ENCODE data around the gene PTPRG. TPM values are rescaled to one million over a fixed set of nuclear protein-coding genes. Genes with fewer than 3 reads are reported as not detected.

The PTPRG gene
- total and polyA plus RNA-seq, 4 donors, result 3.6 to 35.6 (median 8.1) TPM

DNA sequence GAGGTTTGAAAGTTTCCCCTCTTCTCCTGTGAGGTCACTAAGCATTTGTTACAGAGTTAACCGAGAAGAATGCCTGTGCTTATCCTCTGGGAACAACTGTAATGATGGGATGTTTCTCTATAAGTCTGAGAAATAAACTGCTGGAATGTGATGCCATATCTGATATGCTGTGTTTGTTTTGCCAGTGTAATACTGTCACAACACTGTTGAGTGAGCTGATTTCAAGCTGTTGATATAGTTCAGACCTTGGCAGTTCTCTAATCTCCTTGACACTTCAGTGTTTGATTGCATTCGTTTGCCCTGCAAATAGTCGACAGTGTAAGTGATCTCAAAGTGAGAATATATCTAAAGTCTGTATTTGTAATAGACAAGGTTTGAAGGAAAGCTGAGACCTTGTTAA lies 73.3 kb downstream of the PTPRG start:
- no peaks in the 10 kb centered on the region for H3K36me3 ChIP-seq (ENCODE audit: control insufficient read depth in 4 of 4, insufficient read depth in 3 of 4, low read depth in 1 of 4, low read length in 3 of 4)
- no peaks in the 10 kb centered on the region for H3K9me3 ChIP-seq (ENCODE audit: control insufficient read depth in 4 of 4, low read length in 3 of 4)
- H3K27me3 ChIP-seq (ENCODE audit: control insufficient read depth in 4 of 4, insufficient read depth in 4 of 4, low read length in 3 of 4), result no peaks in the 10 kb centered on the region
- 15% methylated on average over 3 of the region's 3 CpGs for WGBS
- H3K9ac ChIP-seq (ENCODE audit: low read depth in 1 of 2, low read length in 2 of 2), result no peak overlapping the region
- DNase-seq (ENCODE audit: low spot score), result no peak
- TF ChIP-seq GABPA (IDR thresholded peaks at IDR 0.05 in 1 of 2, conservative IDR thresholded peaks at IDR 0.05 in 1 of 2) (no peak), RXRA (IDR thresholded peaks at IDR 0.05) (peak in 1 of 2 donors; percentile 48), JUND (IDR thresholded peaks at IDR 0.05) (peak in 1 of 2 donors; percentile 49), HNF4A (conservative IDR thresholded peaks at IDR 0.05) (peak; percentile 45 to 49), RAD21 (IDR thresholded peaks at IDR 0.05) (peak in 1 of 2 donors; percentile 22), FOXA2 (IDR thresholded peaks at IDR 0.05) (peak; percentile 77)
- TF ChIP-seq, protein P1, sequence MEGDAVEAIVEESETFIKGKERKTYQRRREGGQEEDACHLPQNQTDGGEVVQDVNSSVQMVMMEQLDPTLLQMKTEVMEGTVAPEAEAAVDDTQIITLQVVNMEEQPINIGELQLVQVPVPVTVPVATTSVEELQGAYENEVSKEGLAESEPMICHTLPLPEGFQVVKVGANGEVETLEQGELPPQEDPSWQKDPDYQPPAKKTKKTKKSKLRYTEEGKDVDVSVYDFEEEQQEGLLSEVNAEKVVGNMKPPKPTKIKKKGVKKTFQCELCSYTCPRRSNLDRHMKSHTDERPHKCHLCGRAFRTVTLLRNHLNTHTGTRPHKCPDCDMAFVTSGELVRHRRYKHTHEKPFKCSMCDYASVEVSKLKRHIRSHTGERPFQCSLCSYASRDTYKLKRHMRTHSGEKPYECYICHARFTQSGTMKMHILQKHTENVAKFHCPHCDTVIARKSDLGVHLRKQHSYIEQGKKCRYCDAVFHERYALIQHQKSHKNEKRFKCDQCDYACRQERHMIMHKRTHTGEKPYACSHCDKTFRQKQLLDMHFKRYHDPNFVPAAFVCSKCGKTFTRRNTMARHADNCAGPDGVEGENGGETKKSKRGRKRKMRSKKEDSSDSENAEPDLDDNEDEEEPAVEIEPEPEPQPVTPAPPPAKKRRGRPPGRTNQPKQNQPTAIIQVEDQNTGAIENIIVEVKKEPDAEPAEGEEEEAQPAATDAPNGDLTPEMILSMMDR (IDR thresholded peaks at IDR 0.05; ENCODE audit: low read depth, low read length, missing input control), result no peak
- H3K4me3 ChIP-seq (ENCODE audit: low read depth in 1 of 3, low read length in 3 of 3), result no peak overlapping the region
- peaks cover 7 to 28% (median 19%) of the 10 kb centered on the region in 4 donors for H3K4me1 ChIP-seq (ENCODE audit: control insufficient read depth in 4 of 4, insufficient read depth in 4 of 4, low read length in 3 of 4)
- H3K27ac ChIP-seq (ENCODE audit: low read depth in 1 of 2, low read length in 2 of 2), result no peak overlapping the region

DNA sequence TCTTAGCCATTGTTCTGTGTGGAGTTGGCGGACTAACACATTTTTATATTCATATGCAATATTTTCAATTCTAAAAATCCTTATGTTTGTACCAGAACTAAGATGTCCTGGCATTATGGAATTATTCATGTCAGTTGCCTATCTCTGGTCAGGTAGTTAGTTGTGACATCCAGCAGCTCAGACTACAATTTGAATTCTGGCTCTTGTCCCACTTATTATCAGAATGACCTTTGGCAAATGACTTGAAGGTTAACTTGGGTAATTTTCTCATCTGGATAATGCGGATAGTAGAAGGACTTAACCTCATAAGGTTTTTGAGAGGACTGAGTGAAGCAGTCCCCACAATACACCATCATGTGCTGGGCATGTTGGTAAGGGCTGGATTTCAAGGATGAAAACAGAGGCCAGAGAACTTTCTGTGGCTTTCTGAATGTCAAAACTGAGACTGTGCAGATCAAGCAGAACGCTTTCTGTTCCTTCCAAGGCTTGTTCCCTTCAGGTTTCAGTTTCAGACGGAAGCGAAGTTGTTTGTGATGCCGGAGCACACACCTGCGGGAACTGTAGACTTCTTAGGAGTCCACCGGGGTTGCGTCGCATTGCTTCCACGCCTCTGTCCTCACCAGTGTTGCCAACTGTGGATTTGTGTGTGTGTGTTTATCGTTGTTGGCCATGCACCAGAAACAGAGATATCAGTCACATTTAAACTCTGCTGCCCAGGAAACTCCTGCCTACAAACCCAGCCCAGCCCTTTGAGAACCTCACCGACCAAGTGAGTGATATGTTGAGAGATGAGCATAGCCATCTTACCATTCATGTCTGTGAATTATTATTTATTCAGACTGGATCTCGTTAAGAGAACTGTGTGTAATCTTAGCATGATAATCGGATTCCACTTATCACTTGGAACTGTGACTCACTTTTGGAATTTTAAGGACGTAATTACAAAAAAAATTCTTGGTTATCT lies 76.0 kb downstream of the PTPRG start:
- 20% methylated on average over 16 of the region's 16 CpGs for WGBS
- Histone ChIP-seq H3K9ac (ENCODE audit: low read depth in 1 of 2, low read length in 2 of 2) (no peak overlapping the region), H3K4me3 (ENCODE audit: low read depth in 1 of 3, low read length in 3 of 3) (peak overlapping the region; percentile 38 to 55 (median 45)), H3K36me3 (ENCODE audit: control insufficient read depth in 4 of 4, insufficient read depth in 3 of 4, low read depth in 1 of 4, low read length in 3 of 4) (no peaks in the 10 kb centered on the region), H3K27me3 (ENCODE audit: control insufficient read depth in 4 of 4, insufficient read depth in 4 of 4, low read length in 3 of 4) (no peaks in the 10 kb centered on the region), H3K27ac (ENCODE audit: low read depth in 1 of 2, low read length in 2 of 2) (peak overlapping the region; percentile 61 to 66), H3K9me3 (ENCODE audit: control insufficient read depth in 4 of 4, low read length in 3 of 4) (no peaks in the 10 kb centered on the region), H3K4me1 (ENCODE audit: control insufficient read depth in 4 of 4, insufficient read depth in 4 of 4, low read length in 3 of 4) (peaks cover 7 to 28% (median 19%) of the 10 kb centered on the region in 4 donors)
- no peak for DNase-seq (ENCODE audit: low spot score)
- TF ChIP-seq FOXA2 (IDR thresholded peaks at IDR 0.05), result no peak
- no peak for TF ChIP-seq GABPA (IDR thresholded peaks at IDR 0.05 in 1 of 2, conservative IDR thresholded peaks at IDR 0.05 in 1 of 2)
- TF ChIP-seq JUND (IDR thresholded peaks at IDR 0.05), result peak in 1 of 2 donors; percentile 13
- peak; percentile 44 to 54 for TF ChIP-seq HNF4A (conservative IDR thresholded peaks at IDR 0.05)
- TF ChIP-seq RAD21 (IDR thresholded peaks at IDR 0.05), result peak in 1 of 2 donors; percentile 47
- TF ChIP-seq YY1 (IDR thresholded peaks at IDR 0.05), result peak; percentile 11
- TF ChIP-seq FOXA1 (IDR thresholded peaks at IDR 0.05), result no peak
- TF ChIP-seq SP1 (IDR thresholded peaks at IDR 0.05), result peak; percentile 15
- TF ChIP-seq, protein P2, sequence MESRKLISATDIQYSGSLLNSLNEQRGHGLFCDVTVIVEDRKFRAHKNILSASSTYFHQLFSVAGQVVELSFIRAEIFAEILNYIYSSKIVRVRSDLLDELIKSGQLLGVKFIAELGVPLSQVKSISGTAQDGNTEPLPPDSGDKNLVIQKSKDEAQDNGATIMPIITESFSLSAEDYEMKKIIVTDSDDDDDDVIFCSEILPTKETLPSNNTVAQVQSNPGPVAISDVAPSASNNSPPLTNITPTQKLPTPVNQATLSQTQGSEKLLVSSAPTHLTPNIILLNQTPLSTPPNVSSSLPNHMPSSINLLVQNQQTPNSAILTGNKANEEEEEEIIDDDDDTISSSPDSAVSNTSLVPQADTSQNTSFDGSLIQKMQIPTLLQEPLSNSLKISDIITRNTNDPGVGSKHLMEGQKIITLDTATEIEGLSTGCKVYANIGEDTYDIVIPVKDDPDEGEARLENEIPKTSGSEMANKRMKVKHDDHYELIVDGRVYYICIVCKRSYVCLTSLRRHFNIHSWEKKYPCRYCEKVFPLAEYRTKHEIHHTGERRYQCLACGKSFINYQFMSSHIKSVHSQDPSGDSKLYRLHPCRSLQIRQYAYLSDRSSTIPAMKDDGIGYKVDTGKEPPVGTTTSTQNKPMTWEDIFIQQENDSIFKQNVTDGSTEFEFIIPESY (IDR thresholded peaks at IDR 0.05), result no peak
- TF ChIP-seq, protein P3, sequence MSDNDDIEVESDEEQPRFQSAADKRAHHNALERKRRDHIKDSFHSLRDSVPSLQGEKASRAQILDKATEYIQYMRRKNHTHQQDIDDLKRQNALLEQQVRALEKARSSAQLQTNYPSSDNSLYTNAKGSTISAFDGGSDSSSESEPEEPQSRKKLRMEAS (IDR thresholded peaks at IDR 0.05), result no peak
- peak; percentile 12 to 51 for TF ChIP-seq RXRA (IDR thresholded peaks at IDR 0.05)
- TF ChIP-seq, protein P4, sequence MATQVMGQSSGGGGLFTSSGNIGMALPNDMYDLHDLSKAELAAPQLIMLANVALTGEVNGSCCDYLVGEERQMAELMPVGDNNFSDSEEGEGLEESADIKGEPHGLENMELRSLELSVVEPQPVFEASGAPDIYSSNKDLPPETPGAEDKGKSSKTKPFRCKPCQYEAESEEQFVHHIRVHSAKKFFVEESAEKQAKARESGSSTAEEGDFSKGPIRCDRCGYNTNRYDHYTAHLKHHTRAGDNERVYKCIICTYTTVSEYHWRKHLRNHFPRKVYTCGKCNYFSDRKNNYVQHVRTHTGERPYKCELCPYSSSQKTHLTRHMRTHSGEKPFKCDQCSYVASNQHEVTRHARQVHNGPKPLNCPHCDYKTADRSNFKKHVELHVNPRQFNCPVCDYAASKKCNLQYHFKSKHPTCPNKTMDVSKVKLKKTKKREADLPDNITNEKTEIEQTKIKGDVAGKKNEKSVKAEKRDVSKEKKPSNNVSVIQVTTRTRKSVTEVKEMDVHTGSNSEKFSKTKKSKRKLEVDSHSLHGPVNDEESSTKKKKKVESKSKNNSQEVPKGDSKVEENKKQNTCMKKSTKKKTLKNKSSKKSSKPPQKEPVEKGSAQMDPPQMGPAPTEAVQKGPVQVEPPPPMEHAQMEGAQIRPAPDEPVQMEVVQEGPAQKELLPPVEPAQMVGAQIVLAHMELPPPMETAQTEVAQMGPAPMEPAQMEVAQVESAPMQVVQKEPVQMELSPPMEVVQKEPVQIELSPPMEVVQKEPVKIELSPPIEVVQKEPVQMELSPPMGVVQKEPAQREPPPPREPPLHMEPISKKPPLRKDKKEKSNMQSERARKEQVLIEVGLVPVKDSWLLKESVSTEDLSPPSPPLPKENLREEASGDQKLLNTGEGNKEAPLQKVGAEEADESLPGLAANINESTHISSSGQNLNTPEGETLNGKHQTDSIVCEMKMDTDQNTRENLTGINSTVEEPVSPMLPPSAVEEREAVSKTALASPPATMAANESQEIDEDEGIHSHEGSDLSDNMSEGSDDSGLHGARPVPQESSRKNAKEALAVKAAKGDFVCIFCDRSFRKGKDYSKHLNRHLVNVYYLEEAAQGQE (IDR thresholded peaks at IDR 0.05), result peak; percentile 15

Data from liver (tissue), 9 donors.